Rectal smooth muscle tissue (tissue), 1 donor: ENCODE results near the gene NR5A1.

Experiments used
- H3K27ac ChIP-seq: one replicate; pipeline ENCODE4 v1.7.0; 2013; ENCODE audit warnings: low read depth, low read length, inconsistent platforms
- H3K27me3 ChIP-seq: one replicate; pipeline ENCODE4 v1.7.0; 2013; ENCODE audit warnings: low read length; ENCODE audit not compliant: control insufficient read depth, insufficient read depth
- H3K36me3 ChIP-seq: one replicate; pipeline ENCODE4 v1.7.0; 2013; ENCODE audit warnings: low read length; ENCODE audit not compliant: control insufficient read depth, insufficient read depth
- H3K4me1 ChIP-seq: one replicate; pipeline ENCODE4 v1.7.0; 2013; ENCODE audit warnings: low read length; ENCODE audit not compliant: control insufficient read depth, insufficient read depth
- H3K4me3 ChIP-seq: one replicate; pipeline ENCODE4 v1.7.0; 2013; ENCODE audit warnings: low read length
- H3K9ac ChIP-seq: one replicate; pipeline ENCODE4 v1.7.0; 2013; ENCODE audit warnings: low read length

Gene NR5A1

DNA sequence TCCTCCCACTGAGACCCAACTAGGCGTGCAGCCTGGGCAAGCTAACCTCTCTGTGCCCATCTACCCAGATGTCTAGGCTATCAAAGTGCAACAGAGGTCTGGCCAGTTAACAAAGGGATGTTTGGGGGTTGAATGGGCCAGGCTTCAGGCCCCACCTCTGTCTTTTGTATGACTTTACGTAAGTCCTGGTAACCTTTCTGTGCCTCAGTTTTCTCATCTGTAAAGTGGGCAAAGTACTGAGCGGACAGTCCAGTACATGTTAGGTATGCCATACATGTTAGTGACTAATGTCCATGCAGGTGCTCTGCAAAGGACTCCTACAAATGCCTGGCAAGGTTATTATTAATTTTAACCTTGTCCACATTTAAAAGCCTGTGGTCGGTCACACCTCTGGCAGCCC, 14.0 kb downstream of the NR5A1 start:
- Histone ChIP-seq H3K4me3 (no peak overlapping the region), H3K27me3 (peaks cover 5% of the 10 kb centered on the region), H3K4me1 (no peaks in the 10 kb centered on the region), H3K36me3 (no peaks in the 10 kb centered on the region), H3K27ac (no peak overlapping the region), H3K9ac (no peak overlapping the region)

DNA sequence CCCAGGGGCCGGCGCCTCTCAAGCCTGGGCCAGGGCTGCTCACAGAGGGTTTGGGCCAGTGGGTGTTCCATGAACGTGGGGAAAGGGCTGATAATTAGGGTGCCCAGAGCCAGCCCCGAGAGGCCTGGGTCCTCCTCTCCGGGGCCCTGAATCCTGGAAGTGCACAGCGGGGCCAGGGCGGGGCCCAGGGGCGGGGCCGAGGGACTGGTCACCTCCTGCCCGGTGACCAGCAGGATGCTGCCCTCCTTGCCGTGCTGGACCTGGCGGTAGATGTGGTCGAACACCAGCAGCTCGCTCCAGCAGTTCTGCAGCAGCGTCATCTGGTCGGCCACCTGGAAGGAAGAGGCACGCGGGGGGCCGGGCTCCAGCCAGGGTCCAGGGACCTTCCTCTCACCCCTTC, 14.4 kb downstream of the NR5A1 start:
- Histone ChIP-seq H3K27me3 (peaks cover 5% of the 10 kb centered on the region), H3K27ac (no peak overlapping the region), H3K36me3 (no peaks in the 10 kb centered on the region), H3K4me3 (no peak overlapping the region), H3K4me1 (no peaks in the 10 kb centered on the region), H3K9ac (no peak overlapping the region)

DNA sequence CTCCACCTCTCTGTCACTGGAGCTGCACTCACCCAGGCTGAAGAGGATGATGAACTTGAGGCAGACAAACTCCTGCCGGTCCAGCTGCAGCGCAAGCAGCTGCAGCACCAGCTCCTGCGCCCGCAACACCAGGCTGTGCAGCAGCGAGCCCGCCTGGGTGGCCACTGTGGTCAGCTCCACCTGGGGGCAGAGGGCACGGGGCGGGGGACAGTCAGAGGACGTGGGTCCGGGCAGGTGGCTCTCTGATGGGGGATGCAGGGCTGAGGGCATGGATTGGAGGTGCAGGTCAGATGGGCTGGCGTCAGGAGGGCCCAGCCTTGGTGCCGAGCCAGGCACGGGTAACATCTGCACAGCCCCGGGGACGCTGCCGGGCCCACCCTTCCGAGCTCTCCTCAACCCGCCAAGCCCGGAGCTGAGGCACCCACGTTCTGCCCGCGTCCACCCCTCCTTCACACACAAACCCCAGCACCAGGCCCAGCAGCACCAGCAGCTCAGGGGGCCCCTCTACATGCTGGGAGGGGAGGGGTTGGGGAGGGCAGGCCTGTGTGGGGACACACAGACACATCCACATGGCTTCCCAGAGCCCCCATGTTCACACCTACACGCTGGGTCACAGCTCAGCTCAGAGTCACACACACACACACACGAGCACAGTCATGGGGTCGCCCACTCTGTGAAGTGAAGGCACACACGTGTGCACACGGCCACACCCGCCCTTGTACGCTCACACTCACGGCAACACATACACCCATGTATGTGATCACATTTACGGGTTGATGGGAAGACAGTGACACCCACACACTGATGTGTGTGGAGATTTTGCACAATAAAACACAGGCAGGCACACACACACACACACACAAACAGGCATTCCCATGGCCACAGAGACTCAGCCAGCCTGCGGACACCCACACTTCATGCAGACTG, 15.9 kb downstream of the NR5A1 start:
- no peak overlapping the region for H3K9ac ChIP-seq
- no peaks in the 10 kb centered on the region for H3K36me3 ChIP-seq
- peaks cover 10% of the 10 kb centered on the region for H3K27me3 ChIP-seq
- H3K4me3 ChIP-seq, result no peak overlapping the region
- H3K4me1 ChIP-seq, result no peaks in the 10 kb centered on the region
- no peak overlapping the region for H3K27ac ChIP-seq

DNA sequence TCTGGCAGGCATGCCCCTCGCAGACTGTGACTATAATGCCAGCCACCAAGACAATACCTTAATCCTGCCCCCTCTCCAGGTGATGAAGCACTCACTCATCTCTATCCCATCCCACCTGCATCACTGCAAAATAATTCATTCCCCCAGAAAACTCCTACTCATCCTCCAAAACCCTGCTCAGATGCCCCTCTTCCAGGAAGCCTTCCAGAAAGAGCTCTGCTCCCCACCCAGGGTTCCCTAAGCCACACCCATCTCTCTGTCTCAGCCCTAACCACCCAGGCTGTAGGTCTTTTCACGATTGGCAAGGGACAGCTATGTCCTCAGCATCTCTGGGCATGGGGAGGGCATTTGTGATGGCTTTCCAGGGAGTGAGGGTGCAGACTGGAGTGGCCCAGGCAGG, 17.2 kb downstream of the NR5A1 start:
- Histone ChIP-seq H3K27me3 (peaks cover 11% of the 10 kb centered on the region), H3K36me3 (no peaks in the 10 kb centered on the region), H3K4me1 (no peaks in the 10 kb centered on the region), H3K9ac (no peak overlapping the region), H3K27ac (no peak overlapping the region), H3K4me3 (no peak overlapping the region)

DNA sequence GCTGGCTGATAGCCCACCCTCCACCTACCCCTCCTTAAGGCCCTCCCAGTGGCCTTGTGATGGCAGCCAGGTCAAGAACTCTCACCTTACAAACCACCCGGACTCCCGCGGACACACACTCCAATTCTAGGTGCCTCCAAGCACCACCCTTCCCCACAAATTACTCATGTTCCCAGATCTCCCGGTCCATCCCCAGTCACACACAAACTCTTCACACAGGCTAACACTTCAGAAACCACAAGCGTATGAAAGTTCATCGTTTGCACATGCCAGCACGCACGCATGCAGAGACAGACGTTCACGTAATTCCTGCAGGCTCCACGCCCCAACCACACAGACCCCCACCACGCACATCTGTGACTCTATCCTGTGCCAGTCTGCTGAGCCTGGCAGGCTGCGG, 18.0 kb downstream of the NR5A1 start:
- Histone ChIP-seq H3K36me3 (no peaks in the 10 kb centered on the region), H3K9ac (no peak overlapping the region), H3K27ac (no peak overlapping the region), H3K27me3 (peaks cover 11% of the 10 kb centered on the region), H3K4me3 (no peak overlapping the region), H3K4me1 (no peaks in the 10 kb centered on the region)

DNA sequence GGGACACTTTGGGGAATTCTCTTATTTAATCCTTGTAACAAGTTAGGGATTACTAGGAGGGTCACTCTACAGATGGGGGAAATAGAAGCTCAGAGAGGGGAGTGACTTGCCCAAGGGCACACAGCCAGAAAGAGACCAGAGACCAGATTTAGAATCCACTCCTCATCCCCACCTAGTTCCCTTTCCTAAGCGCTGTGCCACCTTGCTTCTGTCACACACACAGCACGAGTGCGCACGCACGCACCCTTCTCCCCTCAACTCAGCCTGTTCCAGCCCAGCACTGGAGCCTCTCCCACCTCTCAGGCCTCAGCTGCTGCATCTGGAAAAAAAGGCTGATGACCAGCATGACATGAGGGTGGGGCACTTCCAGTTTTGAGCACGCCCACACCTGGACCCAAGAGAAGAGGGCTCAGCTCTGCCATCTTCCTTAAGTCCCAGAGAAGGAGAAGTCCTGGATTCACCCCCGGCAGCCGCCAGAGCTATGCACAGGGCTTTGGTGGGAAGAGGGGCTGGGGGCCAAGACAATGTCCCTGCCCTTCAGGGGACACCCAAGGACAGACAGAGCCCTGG, 18.5 kb downstream of the NR5A1 start:
- Histone ChIP-seq H3K27me3 (peaks cover 11% of the 10 kb centered on the region), H3K27ac (no peak overlapping the region), H3K9ac (no peak overlapping the region), H3K36me3 (no peaks in the 10 kb centered on the region), H3K4me1 (no peaks in the 10 kb centered on the region), H3K4me3 (no peak overlapping the region)

DNA sequence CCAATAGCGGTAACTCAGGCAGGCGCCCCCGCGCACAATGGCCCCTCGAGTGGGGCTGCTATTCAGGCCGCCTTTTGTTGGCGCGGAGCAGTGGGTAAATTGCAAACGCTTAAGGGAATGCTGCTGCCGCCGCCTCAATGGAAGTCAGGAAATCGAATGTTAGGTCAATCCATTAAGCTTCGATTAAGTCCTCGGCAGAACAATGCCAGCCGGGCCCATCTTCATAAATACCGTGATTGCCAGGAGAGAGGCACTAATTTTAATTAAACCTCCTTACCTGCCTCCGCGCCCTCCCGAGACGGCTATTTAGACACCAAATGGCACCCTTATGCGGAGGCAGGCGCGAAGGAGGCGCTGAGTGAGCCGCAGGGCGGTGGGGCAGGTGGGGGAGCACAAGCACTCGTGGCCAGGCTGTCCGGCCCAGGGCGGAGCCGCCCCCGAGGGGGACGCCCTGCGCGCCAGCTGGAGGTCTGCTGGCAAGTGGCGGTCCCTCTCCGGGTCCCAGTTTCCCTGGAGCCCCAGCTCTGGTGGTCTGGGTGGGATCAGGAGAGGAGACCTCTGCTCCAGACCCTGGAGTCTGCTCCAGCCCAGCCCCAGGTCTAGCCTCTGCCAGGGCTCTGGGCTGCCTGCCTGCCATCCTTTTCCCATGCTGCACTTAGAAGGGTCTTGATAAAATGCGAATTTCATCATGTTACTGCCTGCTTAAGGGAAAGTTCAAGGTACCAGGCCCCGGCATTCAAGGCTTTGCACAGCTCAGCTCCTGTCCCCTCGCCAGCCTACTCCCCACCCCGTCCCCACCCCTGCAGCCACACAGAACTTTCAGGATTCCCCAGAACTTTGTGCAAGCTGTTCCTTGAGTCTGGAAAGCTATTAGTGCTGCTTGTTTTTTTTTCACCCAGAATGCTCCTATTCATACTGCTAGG, 19.7 kb downstream of the NR5A1 start:
- Histone ChIP-seq H3K4me1 (no peaks in the 10 kb centered on the region), H3K4me3 (no peak overlapping the region), H3K27me3 (peaks cover 14% of the 10 kb centered on the region), H3K27ac (no peak overlapping the region), H3K36me3 (no peaks in the 10 kb centered on the region), H3K9ac (no peak overlapping the region)

- no peak overlapping the region for H3K27ac ChIP-seq
- H3K4me3 ChIP-seq, result no peak overlapping the region
- peaks cover 14% of the 10 kb centered on the region for H3K27me3 ChIP-seq
- no peaks in the 10 kb centered on the region for H3K36me3 ChIP-seq
- H3K9ac ChIP-seq, result no peak overlapping the region
- no peaks in the 10 kb centered on the region for H3K4me1 ChIP-seq
Observed at GRCh38 chr9:124486778-124487259, 20.4 kb downstream of the NR5A1 start.

DNA sequence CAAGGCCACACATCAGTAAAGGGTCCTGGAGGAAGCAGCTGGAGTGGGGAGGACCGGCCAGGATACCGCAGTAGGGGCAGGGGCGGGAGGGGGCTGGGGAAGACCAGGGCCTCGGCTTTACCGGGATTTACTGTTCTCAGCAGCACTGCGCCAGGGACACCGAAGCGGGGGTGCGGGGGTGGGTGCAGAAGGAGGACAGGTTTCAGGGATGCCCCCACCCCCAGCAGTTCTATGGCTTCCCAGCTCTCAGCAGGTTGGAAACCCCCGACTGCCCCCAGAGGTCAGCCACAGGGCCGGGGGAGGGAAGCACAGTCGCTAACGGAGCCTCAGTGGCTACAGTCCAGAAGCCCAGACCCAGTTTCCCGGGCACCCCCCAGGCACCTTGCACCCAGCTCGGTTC, 21.3 kb downstream of the NR5A1 start:
- Histone ChIP-seq H3K36me3 (no peaks in the 10 kb centered on the region), H3K9ac (no peak overlapping the region), H3K4me3 (no peak overlapping the region), H3K4me1 (no peaks in the 10 kb centered on the region), H3K27me3 (peaks cover 14% of the 10 kb centered on the region), H3K27ac (no peak overlapping the region)

- no peak overlapping the region for H3K27ac ChIP-seq
- H3K27me3 ChIP-seq, result peaks cover 14% of the 10 kb centered on the region
- H3K4me1 ChIP-seq, result no peaks in the 10 kb centered on the region
- no peak overlapping the region for H3K4me3 ChIP-seq
- H3K36me3 ChIP-seq, result no peaks in the 10 kb centered on the region
- no peak overlapping the region for H3K9ac ChIP-seq
Observed at GRCh38 chr9:124485201-124485600, 22.0 kb downstream of the NR5A1 start.

- peaks cover 20% of the 10 kb centered on the region for H3K27me3 ChIP-seq
Observed at GRCh38 chr9:124483481-124483880, 23.7 kb downstream of the NR5A1 start.

DNA sequence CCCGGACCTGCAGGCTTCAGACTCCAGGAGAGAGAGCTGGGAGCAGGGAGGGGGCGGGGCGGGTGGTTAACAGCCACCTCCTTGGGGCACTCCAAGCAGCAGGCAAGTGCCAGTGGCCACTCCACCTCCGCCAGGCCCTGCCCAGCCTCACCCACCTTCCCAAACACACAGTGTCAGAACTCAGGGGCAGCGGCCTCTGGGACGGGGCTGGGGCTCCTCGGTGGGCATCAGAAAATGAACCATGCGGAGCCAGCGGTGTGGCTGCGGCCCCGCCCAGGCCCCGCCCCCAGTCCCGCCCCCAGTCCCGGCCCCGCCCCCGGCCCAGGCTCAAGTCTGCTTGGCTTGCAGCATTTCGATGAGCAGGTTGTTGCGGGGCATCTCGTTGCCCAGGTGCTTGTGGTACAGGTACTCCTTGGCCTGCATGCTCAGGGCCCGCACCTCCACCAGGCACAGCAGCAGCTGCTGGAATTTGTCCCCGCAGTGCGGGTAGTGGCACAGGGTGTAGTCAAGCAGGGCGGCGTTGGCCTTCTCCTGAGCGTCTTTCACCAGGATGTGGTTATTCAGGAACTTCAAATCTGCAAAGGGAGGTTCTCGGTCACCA, 24.7 kb downstream of the NR5A1 start:
- Histone ChIP-seq H3K27ac (no peak overlapping the region), H3K4me1 (no peaks in the 10 kb centered on the region), H3K4me3 (no peak overlapping the region), H3K27me3 (peaks cover 25% of the 10 kb centered on the region), H3K36me3 (no peaks in the 10 kb centered on the region), H3K9ac (no peak overlapping the region)

More at GRCh38 chr9:124483481-124483880, 23.7 kb downstream of the NR5A1 start:
- H3K4me3 ChIP-seq, result no peak overlapping the region
- no peak overlapping the region for H3K9ac ChIP-seq
- H3K27ac ChIP-seq, result no peak overlapping the region
- H3K36me3 ChIP-seq, result no peaks in the 10 kb centered on the region
- no peaks in the 10 kb centered on the region for H3K4me1 ChIP-seq
